EL (cell line): ENCODE data around the gene POU4F1.

ENCODE experiments used
- DNase-seq: peaks from one replicate; pipeline ENCODE4 v3.0.0-alpha.2; 2016

Gene POU4F1

GRCh38 chr13:78606471-78607408 lies 3.4 kb upstream of the POU4F1 start:
- DNase-seq: no peak

- DNase-seq: peak; percentile 25
These were observed 1.6 kb upstream of the POU4F1 start for GRCh38 chr13:78604782-78605611.

- DNase-seq: no peak
These were observed 652 bp downstream of the POU4F1 start for GRCh38 chr13:78602561-78603239.

DNA sequence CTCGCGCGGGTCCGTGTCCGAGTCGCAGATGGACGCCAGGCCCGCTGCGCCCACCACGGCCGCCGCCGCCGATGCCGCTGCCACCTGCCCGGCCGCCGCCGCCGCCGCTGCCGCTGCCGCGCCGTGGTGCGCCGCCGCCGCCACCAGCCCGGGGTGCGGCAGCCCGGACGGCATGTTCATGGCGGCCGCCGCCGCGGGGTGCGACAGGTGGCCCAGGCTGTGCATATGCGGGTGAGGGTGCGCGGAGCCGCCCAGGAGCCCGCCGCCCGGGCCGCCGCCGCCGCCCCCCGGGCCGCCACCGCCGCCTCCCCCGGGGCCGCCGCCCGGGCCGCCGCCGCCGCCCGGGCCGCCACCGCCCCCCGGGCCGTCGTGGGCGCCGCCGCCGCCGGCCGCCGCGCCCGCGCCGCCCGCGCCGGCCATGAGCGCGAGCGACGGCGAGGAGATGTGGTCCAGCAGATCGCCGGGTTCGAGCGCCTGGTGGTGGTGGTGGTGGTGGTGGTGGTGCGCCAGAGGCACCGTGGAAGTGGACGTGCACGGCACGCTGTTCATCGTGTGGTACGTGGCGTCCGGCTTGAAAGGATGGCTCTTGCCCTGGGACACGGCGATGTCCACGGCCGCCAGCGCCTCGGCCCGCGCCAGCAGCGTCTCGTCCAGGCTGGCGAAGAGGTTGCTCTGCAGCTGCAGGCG lies 1.3 kb downstream of the POU4F1 start:
- no peak for DNase-seq

- DNase-seq: no peak
These were observed 2.1 kb downstream of the POU4F1 start for GRCh38 chr13:78601124-78601873.

DNA sequence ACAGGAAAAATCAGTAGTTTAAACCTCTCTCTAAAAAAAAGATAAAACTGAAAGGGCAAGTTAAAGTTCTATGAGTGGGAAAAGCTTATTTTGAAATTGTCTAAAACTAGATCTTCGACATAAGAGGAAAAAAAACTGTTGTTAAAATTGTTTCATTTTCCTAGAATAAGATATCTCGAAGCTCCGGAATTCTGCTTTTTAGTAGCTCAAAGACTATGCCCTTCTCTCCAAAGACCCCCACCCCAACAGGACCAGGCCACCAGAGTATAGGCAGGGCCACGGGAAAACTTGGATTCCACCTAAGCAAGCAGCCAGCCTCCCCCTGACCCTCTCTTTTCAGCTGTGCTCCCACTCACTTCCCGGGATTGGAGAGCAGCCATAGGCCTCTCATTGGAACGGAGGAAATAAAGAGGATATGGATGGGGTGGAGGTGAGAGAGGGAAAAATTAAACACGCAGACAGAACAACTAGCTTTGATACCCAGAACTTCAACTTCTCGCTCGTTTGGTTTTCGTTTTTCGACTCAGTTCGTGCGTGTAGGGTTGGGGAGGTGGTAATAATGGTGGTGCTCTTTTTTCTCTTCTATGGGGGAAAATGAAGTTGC lies 3.0 kb downstream of the POU4F1 start:
- no peak for DNase-seq

- no peak for DNase-seq
These were observed 3.6 kb downstream of the POU4F1 start for GRCh38 chr13:78599645-78600279.

GRCh38 chr13:78598966-78599644 lies 4.2 kb downstream of the POU4F1 start:
- no peak for DNase-seq

DNA sequence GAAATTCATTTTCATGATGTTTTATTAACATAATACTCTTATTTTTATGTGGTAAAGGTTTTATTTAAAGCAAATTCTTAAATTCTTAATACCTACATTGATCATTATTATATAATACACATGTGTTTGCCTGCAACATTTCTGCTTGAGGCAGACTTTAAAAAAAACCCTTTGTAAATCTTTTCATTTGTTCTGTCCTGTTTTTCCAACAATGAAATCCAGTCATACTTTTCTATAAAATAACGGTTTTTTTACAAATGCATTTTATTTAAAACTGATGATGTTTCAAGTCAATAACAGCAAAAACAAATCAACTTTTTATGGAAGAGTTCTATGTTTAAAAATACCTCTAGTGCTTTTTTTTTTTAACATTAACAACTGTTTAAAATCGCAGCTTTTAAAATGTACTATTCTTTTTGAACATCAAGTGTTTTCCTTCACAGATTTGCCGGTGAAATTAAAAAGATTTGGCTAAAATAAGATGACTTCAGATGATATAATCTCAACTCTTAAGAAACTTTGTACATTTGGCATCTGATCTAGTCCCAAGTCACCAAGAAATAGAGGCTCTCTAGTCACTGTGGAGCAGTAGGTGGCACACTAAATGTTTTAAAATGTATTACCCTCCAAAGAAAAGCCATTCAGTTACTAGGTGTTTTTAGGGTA lies 5.1 kb downstream of the POU4F1 start:
- no peak for DNase-seq

- DNase-seq: no peak
These were observed 5.8 kb downstream of the POU4F1 start for GRCh38 chr13:78597602-78597932.

- DNase-seq: no peak
These were observed 6.4 kb downstream of the POU4F1 start for GRCh38 chr13:78596736-78597601.

DNA sequence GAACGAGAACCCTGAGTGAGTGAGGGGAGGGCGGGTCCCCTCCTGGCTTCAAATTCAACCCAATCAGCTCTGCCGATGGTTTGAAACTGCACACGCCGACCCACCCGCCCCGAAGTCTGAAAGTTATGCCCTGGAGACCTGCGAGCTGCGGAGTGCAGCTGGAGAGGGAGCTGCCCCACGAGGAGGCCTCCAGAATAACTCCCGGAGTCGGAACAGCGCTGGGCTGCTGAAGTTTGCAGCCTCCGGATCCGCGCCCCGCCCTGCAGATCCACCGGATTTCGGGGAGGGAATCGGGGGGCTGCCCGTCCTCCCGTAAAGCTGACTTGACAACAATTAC lies 7.0 kb downstream of the POU4F1 start:
- no peak for DNase-seq

DNA sequence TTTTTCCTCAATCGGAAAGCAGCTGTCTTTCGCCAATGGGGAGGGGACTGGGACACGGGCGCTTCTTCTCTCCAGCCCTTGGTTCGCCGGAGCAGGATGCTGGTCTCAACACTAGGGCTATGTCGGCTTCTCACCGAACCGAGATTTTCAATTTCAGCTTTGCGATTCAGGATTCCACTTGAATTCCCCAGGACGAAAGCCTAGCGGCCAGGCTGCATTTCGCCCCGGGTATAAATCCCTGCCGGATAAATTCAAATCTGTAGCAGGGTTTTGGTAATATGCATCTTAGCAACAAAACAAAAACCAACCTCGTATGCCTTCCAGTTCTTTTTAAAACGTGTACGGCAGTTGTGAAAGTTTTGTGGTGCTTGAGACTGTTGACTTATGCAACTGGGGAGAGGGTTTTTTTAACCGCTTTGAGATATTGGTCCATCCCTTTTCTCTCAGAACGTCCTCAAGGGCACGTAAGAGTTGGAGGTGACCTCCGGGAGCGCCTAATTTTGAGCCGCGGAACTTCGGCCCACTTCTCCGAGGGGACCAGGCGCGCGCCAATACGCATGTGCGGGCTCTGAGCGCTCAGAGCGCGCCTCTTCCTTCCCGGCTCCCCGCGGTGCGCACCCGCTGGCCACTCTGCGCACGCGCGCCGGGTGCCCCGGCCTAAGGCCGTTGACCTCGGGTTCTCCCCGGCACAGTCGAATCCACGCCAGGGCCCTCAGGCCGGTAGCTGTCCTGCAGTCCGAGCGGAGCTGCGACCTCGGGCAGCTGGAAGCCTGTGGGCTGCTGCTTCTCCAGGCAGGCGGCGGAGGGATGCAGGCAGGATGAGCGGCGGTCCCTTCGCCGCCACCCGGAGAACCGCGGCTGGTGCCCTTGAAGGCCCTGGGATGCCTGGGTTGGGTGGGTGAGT lies 7.6 kb downstream of the POU4F1 start:
- no peak for DNase-seq

DNA sequence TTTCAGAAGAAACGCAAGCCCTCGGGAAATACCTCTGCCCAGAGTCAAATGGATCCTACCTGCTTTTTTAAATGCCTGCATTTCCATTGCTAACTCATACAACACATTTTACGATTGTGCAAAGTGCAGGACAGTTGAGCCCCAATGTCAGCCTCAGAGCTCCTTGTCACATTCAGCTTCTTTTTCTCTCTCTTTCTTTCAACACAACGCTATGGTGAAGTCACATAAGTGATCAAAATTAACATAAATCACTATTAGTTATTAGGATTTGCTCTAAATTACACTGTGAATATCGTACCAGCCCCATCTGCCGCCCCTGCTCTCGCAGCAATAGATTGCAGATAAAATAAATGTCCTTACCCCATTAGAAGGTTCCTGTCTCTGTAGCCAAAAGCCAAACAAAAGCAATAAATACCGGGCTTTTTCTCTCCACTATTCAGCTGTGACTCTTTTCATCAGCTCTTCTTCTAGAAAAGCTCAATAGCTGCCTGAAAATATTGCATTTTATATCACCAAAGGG lies 8.8 kb downstream of the POU4F1 start:
- DNase-seq: no peak

- no peak for DNase-seq
These were observed 9.5 kb downstream of the POU4F1 start for GRCh38 chr13:78593652-78594455.

GRCh38 chr13:78593129-78593528 lies 10.2 kb downstream of the POU4F1 start:
- DNase-seq: no peak

DNA sequence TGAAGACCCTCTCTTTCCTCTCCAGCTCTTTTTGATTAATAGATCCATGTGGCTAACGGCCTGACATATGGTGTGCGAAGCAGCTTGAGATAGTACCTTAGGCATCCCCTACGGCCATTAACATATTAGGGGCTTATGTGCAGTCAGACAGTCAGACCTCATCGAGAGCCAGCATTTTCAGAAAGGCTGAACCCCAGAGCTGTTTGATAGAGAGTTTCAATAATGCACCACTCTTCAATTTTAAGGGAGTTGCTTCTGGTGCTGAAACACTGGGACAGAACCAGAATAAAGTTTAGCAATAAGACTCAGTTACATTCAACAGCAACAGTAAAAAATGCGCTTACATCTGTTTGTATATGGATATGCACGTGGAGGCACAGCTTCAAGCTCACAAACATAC lies 10.8 kb downstream of the POU4F1 start:
- DNase-seq: no peak
